ENCODE results near the gene EDC4.

Gene EDC4

GRCh38 chr16:67841198-67841815 lies 31.5 kb upstream of the EDC4 start:
- H3K27me3 ChIP-seq (ENCODE audit: control insufficient read depth, insufficient read depth, low read length): no peaks in the 10 kb centered on the region
- H3K4me3 ChIP-seq (ENCODE audit: low read depth, low read length): peak overlapping the region; percentile 92
- H3K9ac ChIP-seq (ENCODE audit: low read length): peak overlapping the region; percentile 90
- H3K36me3 ChIP-seq (ENCODE audit: control insufficient read depth, insufficient read depth, low read length): no peaks in the 10 kb centered on the region
- peak overlapping the region; percentile 57; the same call in 1 of the 2 replicates for H3K27ac ChIP-seq (ENCODE audit: low read depth, low read length)
- H3K9me3 ChIP-seq (ENCODE audit: control insufficient read depth, insufficient read depth, low read depth, low read length): no peaks in the 10 kb centered on the region
- H3K4me1 ChIP-seq (ENCODE audit: control insufficient read depth, insufficient read depth, low read length): peaks cover 33% of the 10 kb centered on the region

GRCh38 chr16:67841816-67842508 lies 30.9 kb upstream of the EDC4 start, which contains the start of gene THAP11:
Gene THAP11, plus strand, starts transcription at chr16:67842320. Its CDS starts 235 bp downstream, at chr16:67842555.
- peak within 1 kb of the TSS; percentile 90 for H3K9ac ChIP-seq (ENCODE audit: low read length)
- H3K9me3 ChIP-seq (ENCODE audit: control insufficient read depth, insufficient read depth, low read depth, low read length): no peaks in the 10 kb centered on the region
- no peaks in the 10 kb centered on the region for H3K27me3 ChIP-seq (ENCODE audit: control insufficient read depth, insufficient read depth, low read length)
- H3K4me1 ChIP-seq (ENCODE audit: control insufficient read depth, insufficient read depth, low read length): peaks cover 33% of the 10 kb centered on the region
- H3K36me3 ChIP-seq (ENCODE audit: control insufficient read depth, insufficient read depth, low read length): no peaks in the 10 kb centered on the region
- peak within 1 kb of the TSS; percentile 90 for H3K27ac ChIP-seq (ENCODE audit: low read depth, low read length)
- H3K4me3 ChIP-seq (ENCODE audit: low read depth, low read length): peak within 1 kb of the TSS; percentile 92

DNA sequence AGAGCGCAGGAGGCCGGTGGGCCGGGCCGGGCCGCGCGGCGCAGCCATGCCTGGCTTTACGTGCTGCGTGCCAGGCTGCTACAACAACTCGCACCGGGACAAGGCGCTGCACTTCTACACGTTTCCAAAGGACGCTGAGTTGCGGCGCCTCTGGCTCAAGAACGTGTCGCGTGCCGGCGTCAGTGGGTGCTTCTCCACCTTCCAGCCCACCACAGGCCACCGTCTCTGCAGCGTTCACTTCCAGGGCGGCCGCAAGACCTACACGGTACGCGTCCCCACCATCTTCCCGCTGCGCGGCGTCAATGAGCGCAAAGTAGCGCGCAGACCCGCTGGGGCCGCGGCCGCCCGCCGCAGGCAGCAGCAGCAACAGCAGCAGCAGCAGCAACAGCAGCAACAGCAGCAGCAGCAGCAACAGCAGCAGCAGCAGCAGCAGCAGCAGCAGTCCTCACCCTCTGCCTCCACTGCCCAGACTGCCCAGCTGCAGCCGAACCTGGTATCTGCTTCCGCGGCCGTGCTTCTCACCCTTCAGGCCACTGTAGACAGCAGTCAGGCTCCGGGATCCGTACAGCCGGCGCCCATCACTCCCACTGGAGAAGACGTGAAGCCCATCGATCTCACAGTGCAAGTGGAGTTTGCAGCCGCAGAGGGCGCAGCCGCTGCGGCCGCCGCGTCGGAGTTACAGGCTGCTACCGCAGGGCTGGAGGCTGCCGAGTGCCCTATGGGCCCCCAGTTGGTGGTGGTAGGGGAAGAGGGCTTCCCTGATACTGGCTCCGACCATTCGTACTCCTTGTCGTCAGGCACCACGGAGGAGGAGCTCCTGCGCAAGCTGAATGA lies 30.1 kb upstream of the EDC4 start:
- Histone ChIP-seq H3K36me3 (ENCODE audit: control insufficient read depth, insufficient read depth, low read length) (no peaks in the 10 kb centered on the region), H3K4me1 (ENCODE audit: control insufficient read depth, insufficient read depth, low read length) (peaks cover 33% of the 10 kb centered on the region), H3K9ac (ENCODE audit: low read length) (peak overlapping the region; percentile 90), H3K27me3 (ENCODE audit: control insufficient read depth, insufficient read depth, low read length) (no peaks in the 10 kb centered on the region), H3K9me3 (ENCODE audit: control insufficient read depth, insufficient read depth, low read depth, low read length) (no peaks in the 10 kb centered on the region), H3K27ac (ENCODE audit: low read depth, low read length) (peak overlapping the region; percentile 10; the same call in 1 of the 2 replicates), H3K4me3 (ENCODE audit: low read depth, low read length) (peak overlapping the region; percentile 92)

- peak overlapping the region; percentile 92 for H3K4me3 ChIP-seq (ENCODE audit: low read depth, low read length)
- H3K9me3 ChIP-seq (ENCODE audit: control insufficient read depth, insufficient read depth, low read depth, low read length): no peaks in the 10 kb centered on the region
- no peak overlapping the region for H3K27ac ChIP-seq (ENCODE audit: low read depth, low read length)
- H3K27me3 ChIP-seq (ENCODE audit: control insufficient read depth, insufficient read depth, low read length): no peaks in the 10 kb centered on the region
- no peaks in the 10 kb centered on the region for H3K36me3 ChIP-seq (ENCODE audit: control insufficient read depth, insufficient read depth, low read length)
- H3K9ac ChIP-seq (ENCODE audit: low read length): peak overlapping the region; percentile 90
- H3K4me1 ChIP-seq (ENCODE audit: control insufficient read depth, insufficient read depth, low read length): peaks cover 33% of the 10 kb centered on the region
Measured at GRCh38 chr16:67843343-67843765, 29.5 kb upstream of the EDC4 start.

- no peaks in the 10 kb centered on the region for H3K9me3 ChIP-seq (ENCODE audit: control insufficient read depth, insufficient read depth, low read depth, low read length)
- no peaks in the 10 kb centered on the region for H3K27me3 ChIP-seq (ENCODE audit: control insufficient read depth, insufficient read depth, low read length)
- peak overlapping the region; percentile 92; the same call in 1 of the 2 replicates for H3K4me3 ChIP-seq (ENCODE audit: low read depth, low read length)
- peaks cover 33% of the 10 kb centered on the region for H3K4me1 ChIP-seq (ENCODE audit: control insufficient read depth, insufficient read depth, low read length)
- H3K27ac ChIP-seq (ENCODE audit: low read depth, low read length): no peak overlapping the region
- H3K36me3 ChIP-seq (ENCODE audit: control insufficient read depth, insufficient read depth, low read length): peaks cover 6% of the 10 kb centered on the region; the same call in 1 of the 2 replicates
- H3K9ac ChIP-seq (ENCODE audit: low read length): no peak overlapping the region
Measured at GRCh38 chr16:67844497-67844896, 28.4 kb upstream of the EDC4 start.

- H3K36me3 ChIP-seq (ENCODE audit: control insufficient read depth, insufficient read depth, low read length): peaks cover 11% of the 10 kb centered on the region
Measured at GRCh38 chr16:67845291-67846062, 27.4 kb upstream of the EDC4 start.

DNA sequence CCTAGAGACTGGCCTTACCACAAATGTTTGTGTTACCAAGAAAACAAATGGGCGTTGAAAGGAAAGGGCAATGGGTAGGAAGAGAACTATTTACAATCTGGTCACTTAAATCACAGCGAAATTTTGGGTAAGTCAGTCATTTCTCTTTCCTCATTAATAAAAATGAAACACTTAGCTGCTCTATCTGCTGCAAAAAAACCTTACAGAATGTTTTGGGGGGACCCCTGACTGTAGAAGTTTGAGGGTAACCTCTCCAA lies 26.9 kb upstream of the EDC4 start:
- no peaks in the 10 kb centered on the region for H3K9me3 ChIP-seq (ENCODE audit: control insufficient read depth, insufficient read depth, low read depth, low read length)
- peak overlapping the region; percentile 97 for H3K9ac ChIP-seq (ENCODE audit: low read length)
- H3K27me3 ChIP-seq (ENCODE audit: control insufficient read depth, insufficient read depth, low read length): no peaks in the 10 kb centered on the region
- peak overlapping the region; percentile 97 for H3K27ac ChIP-seq (ENCODE audit: low read depth, low read length)
- peak overlapping the region; percentile 99 for H3K4me3 ChIP-seq (ENCODE audit: low read depth, low read length)
- H3K4me1 ChIP-seq (ENCODE audit: control insufficient read depth, insufficient read depth, low read length): peaks cover 33% of the 10 kb centered on the region
- H3K36me3 ChIP-seq (ENCODE audit: control insufficient read depth, insufficient read depth, low read length): peaks cover 14% of the 10 kb centered on the region

More at GRCh38 chr16:67845291-67846062, 27.4 kb upstream of the EDC4 start:
- Histone ChIP-seq H3K27me3 (ENCODE audit: control insufficient read depth, insufficient read depth, low read length) (no peaks in the 10 kb centered on the region), H3K9me3 (ENCODE audit: control insufficient read depth, insufficient read depth, low read depth, low read length) (no peaks in the 10 kb centered on the region), H3K27ac (ENCODE audit: low read depth, low read length) (peak overlapping the region; percentile 97), H3K4me3 (ENCODE audit: low read depth, low read length) (peak overlapping the region; percentile 99), H3K9ac (ENCODE audit: low read length) (peak overlapping the region; percentile 97), H3K4me1 (ENCODE audit: control insufficient read depth, insufficient read depth, low read length) (peaks cover 33% of the 10 kb centered on the region)

GRCh38 chr16:67846320-67847063 lies 26.4 kb upstream of the EDC4 start, which contains the start of gene NUTF2:
Gene NUTF2, plus strand, starts transcription at chr16:67846933. Its CDS starts 18,198 bp downstream, at chr16:67865131.
- H3K4me3 ChIP-seq (ENCODE audit: low read depth, low read length): peak within 1 kb of the TSS; percentile 99
- H3K9ac ChIP-seq (ENCODE audit: low read length): peak within 1 kb of the TSS; percentile 97
- peak within 1 kb of the TSS; percentile 97 for H3K27ac ChIP-seq (ENCODE audit: low read depth, low read length)
- peaks cover 14% of the 10 kb centered on the region for H3K36me3 ChIP-seq (ENCODE audit: control insufficient read depth, insufficient read depth, low read length)
- peaks cover 29% of the 10 kb centered on the region for H3K4me1 ChIP-seq (ENCODE audit: control insufficient read depth, insufficient read depth, low read length)
- no peaks in the 10 kb centered on the region for H3K27me3 ChIP-seq (ENCODE audit: control insufficient read depth, insufficient read depth, low read length)
- H3K9me3 ChIP-seq (ENCODE audit: control insufficient read depth, insufficient read depth, low read depth, low read length): no peaks in the 10 kb centered on the region

GRCh38 chr16:67847064-67847861 lies 25.6 kb upstream of the EDC4 start, which contains the start of gene CENPT:
Gene CENPT, minus strand, starts transcription at chr16:67847693. Its CDS starts 13,834 bp downstream, at chr16:67833859.
- H3K4me3 ChIP-seq (ENCODE audit: low read depth, low read length): peak within 1 kb of the TSS; percentile 99
- H3K36me3 ChIP-seq (ENCODE audit: control insufficient read depth, insufficient read depth, low read length): peaks cover 14% of the 10 kb centered on the region
- H3K9me3 ChIP-seq (ENCODE audit: control insufficient read depth, insufficient read depth, low read depth, low read length): no peaks in the 10 kb centered on the region
- H3K9ac ChIP-seq (ENCODE audit: low read length): peak within 1 kb of the TSS; percentile 97
- no peaks in the 10 kb centered on the region for H3K27me3 ChIP-seq (ENCODE audit: control insufficient read depth, insufficient read depth, low read length)
- peaks cover 27% of the 10 kb centered on the region for H3K4me1 ChIP-seq (ENCODE audit: control insufficient read depth, insufficient read depth, low read length)
- peak within 1 kb of the TSS; percentile 97 for H3K27ac ChIP-seq (ENCODE audit: low read depth, low read length)
